ENCODE data around the gene MUC12. TPM values are rescaled to one million over a fixed set of nuclear protein-coding genes. Genes with fewer than 3 reads are reported as not detected.

The MUC12 gene
- total and polyA plus RNA-seq, 9 of the 15 experiments (the other 6 are each of a cell fraction or from before 2014, with no cell fraction given): 0.23 to 1.2 (median 0.79) TPM; not detected in 1

DNA sequence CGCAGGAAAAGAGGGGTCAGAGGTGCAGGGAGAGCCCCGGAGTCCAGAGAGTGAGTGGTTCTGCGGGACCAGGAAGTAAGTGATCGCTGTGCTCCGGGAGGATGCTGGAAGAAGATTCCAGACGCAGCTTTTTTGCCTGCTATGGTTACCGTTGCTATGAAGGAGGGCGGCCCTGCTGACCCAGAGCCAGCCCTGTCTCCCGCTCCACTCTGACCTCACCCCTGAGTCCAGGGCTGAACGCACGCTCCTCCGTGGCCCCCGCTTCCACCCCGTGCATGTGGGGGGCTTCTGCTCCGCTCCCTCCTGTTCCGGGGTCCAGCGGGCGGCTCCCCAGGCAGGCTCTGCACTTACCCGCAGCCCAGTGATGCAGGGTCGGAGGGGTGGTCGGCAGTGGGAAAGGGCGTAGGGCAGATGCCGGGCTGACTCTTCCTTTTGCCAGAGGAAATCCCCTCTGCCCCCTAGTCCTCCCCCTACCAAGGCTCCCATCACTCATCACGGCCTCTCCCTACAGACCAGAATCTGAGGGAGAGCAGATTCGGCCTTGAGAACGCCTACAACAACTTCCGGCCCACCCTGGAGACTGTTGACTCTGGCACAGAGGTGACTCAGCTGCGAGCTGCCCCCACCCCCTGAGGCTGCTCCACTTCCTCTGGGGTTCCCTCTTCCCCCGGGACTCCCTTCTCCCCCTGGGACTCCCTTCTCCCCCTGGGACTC is 47.9 kb downstream of the MUC12 start (continued):
- TF ChIP-seq, protein P1, sequence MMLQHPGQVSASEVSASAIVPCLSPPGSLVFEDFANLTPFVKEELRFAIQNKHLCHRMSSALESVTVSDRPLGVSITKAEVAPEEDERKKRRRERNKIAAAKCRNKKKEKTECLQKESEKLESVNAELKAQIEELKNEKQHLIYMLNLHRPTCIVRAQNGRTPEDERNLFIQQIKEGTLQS (IDR thresholded peaks at IDR 0.05): peak; percentile 89
- TF ChIP-seq, protein P1 (CRISPR knock-in tag; conservative IDR thresholded peaks at IDR 0.05): no peak; the same call in 1 of the 2 replicates
- no peak for TF ChIP-seq SRSF1 (IDR thresholded peaks at IDR 0.05; ENCODE audit: low read depth, low read length)
- TF ChIP-seq HDAC8 (tag; IDR thresholded peaks at IDR 0.05): 0 out of 2 replicates have a peak, but pooled peaks have one; percentile 31
- peak; percentile 55 for TF ChIP-seq ZFX (CRISPR knock-in tag; IDR thresholded peaks at IDR 0.05)
- TF ChIP-seq ELF2 (CRISPR knock-in tag; IDR thresholded peaks at IDR 0.05): no peak
- TF ChIP-seq ZNF77 (CRISPR knock-in tag; IDR thresholded peaks at IDR 0.05): no peak
- no peak for TF ChIP-seq POLR3A (IDR thresholded peaks at IDR 0.05; ENCODE audit: borderline replicate concordance, extremely low read depth, insufficient read depth, insufficient read length)
- TF ChIP-seq KLF13 (tag; IDR thresholded peaks at IDR 0.05; ENCODE audit: borderline replicate concordance, low read depth): no peak
- TF ChIP-seq FOXJ2 (tag; IDR thresholded peaks at IDR 0.05): peak; percentile 90
- TF ChIP-seq, protein P2, sequence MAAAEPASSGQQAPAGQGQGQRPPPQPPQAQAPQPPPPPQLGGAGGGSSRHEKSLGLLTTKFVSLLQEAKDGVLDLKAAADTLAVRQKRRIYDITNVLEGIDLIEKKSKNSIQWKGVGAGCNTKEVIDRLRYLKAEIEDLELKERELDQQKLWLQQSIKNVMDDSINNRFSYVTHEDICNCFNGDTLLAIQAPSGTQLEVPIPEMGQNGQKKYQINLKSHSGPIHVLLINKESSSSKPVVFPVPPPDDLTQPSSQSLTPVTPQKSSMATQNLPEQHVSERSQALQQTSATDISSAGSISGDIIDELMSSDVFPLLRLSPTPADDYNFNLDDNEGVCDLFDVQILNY (CRISPR knock-in tag; IDR thresholded peaks at IDR 0.05): no peak
- TF ChIP-seq CEBPZ (IDR thresholded peaks at IDR 0.05; ENCODE audit: borderline replicate concordance, low read depth, low read length): no peak
- peak; percentile 75; the same call in 1 of the 2 replicates for TF ChIP-seq HDAC2 (IDR thresholded peaks at IDR 0.05)
- TF ChIP-seq CREBBP (IDR thresholded peaks at IDR 0.05; ENCODE audit: low read depth, low read length): no peak
- TF ChIP-seq ZBTB7A (IDR thresholded peaks at IDR 0.05; ENCODE audit: borderline replicate concordance, control insufficient read depth, low read depth, low read length): peak; percentile 88
- TF ChIP-seq, protein P3, sequence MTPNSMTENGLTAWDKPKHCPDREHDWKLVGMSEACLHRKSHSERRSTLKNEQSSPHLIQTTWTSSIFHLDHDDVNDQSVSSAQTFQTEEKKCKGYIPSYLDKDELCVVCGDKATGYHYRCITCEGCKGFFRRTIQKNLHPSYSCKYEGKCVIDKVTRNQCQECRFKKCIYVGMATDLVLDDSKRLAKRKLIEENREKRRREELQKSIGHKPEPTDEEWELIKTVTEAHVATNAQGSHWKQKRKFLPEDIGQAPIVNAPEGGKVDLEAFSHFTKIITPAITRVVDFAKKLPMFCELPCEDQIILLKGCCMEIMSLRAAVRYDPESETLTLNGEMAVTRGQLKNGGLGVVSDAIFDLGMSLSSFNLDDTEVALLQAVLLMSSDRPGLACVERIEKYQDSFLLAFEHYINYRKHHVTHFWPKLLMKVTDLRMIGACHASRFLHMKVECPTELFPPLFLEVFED (CRISPR knock-in tag; conservative IDR thresholded peaks at IDR 0.05): no peak
- TF ChIP-seq GTF3C2 (IDR thresholded peaks at IDR 0.05; ENCODE audit: borderline replicate concordance, extremely low read depth, insufficient read length): no peak

Measured in K562 (cell line).